Activated CD4-positive, alpha-beta T cell treated with anti-CD3 and anti-CD28 coated beads, Interleukin-2, amount 50 U/mL, for 16 hours (primary cell): ENCODE measurements around the gene FTSJ3.
"Not testable (repeated sequence)": the region's sequence is repeated elsewhere in the genome, so short reads cannot be mapped to it uniquely, and the experiment has no call there.

ENCODE experiments used
- DNase-seq: peaks from one replicate; pipeline ENCODE4 v3.0.0-alpha.2; 2020

The FTSJ3 gene

GRCh38 chr17:63827002-63827800, at the start of gene FTSJ3, which contains the start of gene PSMC5:
Gene FTSJ3 (minus strand): TSS chr17:63827663. CDS start chr17:63826902, 761 bp downstream.
Gene PSMC5 (plus strand): TSS chr17:63827431. CDS start chr17:63827491, 60 bp downstream.
- DNase-seq = peak; percentile 97

- not testable (repeated sequence) for DNase-seq
Observed at GRCh38 chr17:63874693-63875092, 47.2 kb upstream of the FTSJ3 start.

GRCh38 chr17:63874061-63874626, 46.7 kb upstream of the FTSJ3 start:
- DNase-seq = not testable (repeated sequence)

GRCh38 chr17:63873577-63873976, 46.1 kb upstream of the FTSJ3 start, which contains the start of gene CSH2:
Gene CSH2 (minus strand): TSS chr17:63873677. CDS start chr17:63873614, 63 bp downstream.
- DNase-seq = not testable (repeated sequence)

GRCh38 chr17:63871646-63872365, 44.3 kb upstream of the FTSJ3 start:
- not testable (repeated sequence) for DNase-seq

- DNase-seq = not testable (repeated sequence)
Observed at GRCh38 chr17:63870292-63870665, 42.8 kb upstream of the FTSJ3 start.

GRCh38 chr17:63869491-63870291, 42.2 kb upstream of the FTSJ3 start:
- DNase-seq = not testable (repeated sequence)

GRCh38 chr17:63866625-63867024, 39.2 kb upstream of the FTSJ3 start:
- not testable (repeated sequence) for DNase-seq

- no peak for DNase-seq
Observed at GRCh38 chr17:63859257-63859656, 31.8 kb upstream of the FTSJ3 start.

- DNase-seq = not testable (repeated sequence)
Observed at GRCh38 chr17:63856425-63856824, 29.0 kb upstream of the FTSJ3 start.

GRCh38 chr17:63855185-63855584, 27.7 kb upstream of the FTSJ3 start:
- no peak for DNase-seq

GRCh38 chr17:63854709-63855108, 27.2 kb upstream of the FTSJ3 start:
- DNase-seq = no peak

GRCh38 chr17:63853260-63853659, 25.8 kb upstream of the FTSJ3 start:
- no peak for DNase-seq

- DNase-seq = no peak
Observed at GRCh38 chr17:63850401-63850800, 22.9 kb upstream of the FTSJ3 start.

GRCh38 chr17:63848834-63849689, 21.6 kb upstream of the FTSJ3 start:
- peak; percentile 95 for DNase-seq

GRCh38 chr17:63847525-63848249, 20.2 kb upstream of the FTSJ3 start:
- DNase-seq = no peak

GRCh38 chr17:63845509-63845908, 18.0 kb upstream of the FTSJ3 start:
- DNase-seq = no peak

GRCh38 chr17:63843910-63844677, 16.6 kb upstream of the FTSJ3 start:
- no peak for DNase-seq

- peak; percentile 59 for DNase-seq
Observed at GRCh38 chr17:63843387-63843888, 16.0 kb upstream of the FTSJ3 start.
